Motor neuron (in vitro differentiated cells): ENCODE measurements around the gene OVCA2. TPM values are rescaled to one million over a fixed set of nuclear protein-coding genes. Genes with fewer than 3 reads are reported as not detected.

ENCODE experiments used
- ATAC-seq, 8 experiments: fragments of 200-7000 bp; cut with Tn5 transposase; replicated peaks in 6 of 8; 2 replicates each; pipeline ENCODE4 v1.8.0; 2021; ENCODE audit warnings: mild to moderate bottlenecking in 8 of 8, moderate library complexity in 8 of 8
- H3K27ac ChIP-seq, 2 donors: fragments of 250-450 bp; sonication (Bioruptor Pico); 2 replicates each; pipeline ENCODE4 v1.9.0; 2021; ENCODE audit warnings: antibody characterized with exemption in 2 of 2, mild to moderate bottlenecking in 2 of 2, moderate library complexity in 1 of 2
- H3K4me1 ChIP-seq, 2 donors: fragments of 250-450 bp; sonication (Bioruptor Pico); replicated peaks in 1 of 2; 2 replicates each; pipeline ENCODE4 v1.6.1; 2021; ENCODE audit warnings: antibody characterized with exemption in 2 of 2, mild to moderate bottlenecking in 2 of 2, moderate library complexity in 1 of 2
- H3K4me3 ChIP-seq, 5 donors: fragments of 250-450 bp; sonication (Bioruptor Pico); 2 replicates each; pipeline ENCODE4 v1.9.0; 2021; ENCODE audit warnings: antibody characterized with exemption in 5 of 5, mild to moderate bottlenecking in 5 of 5, moderate library complexity in 4 of 5
- WGBS, 10 experiments: fragments of 450-650 bp; shearing (Covaris generic); methylation state at CpG; one replicate each; pipeline ENCODE4 v1.0.0; 2022; 5-methylcytosine and 5-hydroxymethylcytosine counted together
- in situ Hi-C, 9 experiments: fragments of 400-800 bp; cut with MboI; loops; one replicate each; pipeline ENCODE4 v1.15.0; 2021; ENCODE audit warnings: low sequenced_read_pairs in 9 of 9, low pct_unique_long_range_greater_than_20kb in 2 of 9; ENCODE audit not compliant: unreplicated experiment in 9 of 9
- total RNA-seq, 8 experiments: library from RNA; unstranded; fragments of 300-600 nt; gene quantifications; 2 replicates each; pipeline versions ENCODE4 v1.2.3 to v1.2.4, GENCODE V29; 2022

The OVCA2 gene
- total RNA-seq, 8 experiments from 2014 or later, result 10.1 to 28.5 (median 20.2) TPM

GRCh38 chr17:2077040-2077439, 35.2 kb downstream of the OVCA2 start:
- WGBS, 10 experiments, result 0 to 100% (median 93%) methylated on average over 1 to 3 of the region's 8 CpGs; no CpG with 5 or more reads in 4 of the 10 experiments
- H3K4me3 ChIP-seq, result no peak overlapping the region
- H3K4me1 ChIP-seq, result peaks cover 0 to 6% of the 10 kb centered on the region in 2 donors
- in situ Hi-C loops, result loop anchor here in 1 of 9 experiments (25.0 kb wide), 1 partner anchor 160 kb away; no protein-coding TSS in a partner anchor
- no peak overlapping the region for H3K27ac ChIP-seq
- no peak for ATAC-seq

DNA sequence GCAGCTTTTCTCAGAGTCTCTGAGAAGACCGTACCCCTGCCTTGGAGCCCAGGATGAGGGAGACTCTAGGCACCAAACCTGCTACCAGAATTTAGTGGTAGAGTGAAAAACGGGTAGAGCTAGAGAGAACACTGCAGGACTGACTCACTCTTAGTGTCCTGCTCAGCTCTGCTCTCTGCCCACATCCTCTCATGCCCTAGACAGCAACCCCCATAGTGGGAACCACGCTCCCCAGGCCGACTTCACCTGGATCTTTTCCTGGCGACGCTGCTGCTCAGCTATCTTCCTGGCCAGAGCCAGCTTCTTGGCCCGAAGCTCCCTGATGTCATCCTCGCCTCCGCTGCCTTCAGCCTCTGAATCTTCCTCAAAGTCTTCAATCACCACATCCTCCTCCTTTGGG, 39.7 kb downstream of the OVCA2 start:
- no peak for ATAC-seq
- WGBS, 10 experiments, result 17 to 100% (median 80%) methylated on average over 1 to 7 of the region's 9 CpGs; no CpG with 5 or more reads in 3 of the 10 experiments
- H3K4me3 ChIP-seq, result no peak overlapping the region
- in situ Hi-C loops, result loop anchor here in 1 of 9 experiments (25.0 kb wide), 1 partner anchor 156 kb away; no protein-coding TSS in a partner anchor
- H3K4me1 ChIP-seq, result peaks cover 15 to 19% of the 10 kb centered on the region in 2 donors
- H3K27ac ChIP-seq, result no peak overlapping the region

DNA sequence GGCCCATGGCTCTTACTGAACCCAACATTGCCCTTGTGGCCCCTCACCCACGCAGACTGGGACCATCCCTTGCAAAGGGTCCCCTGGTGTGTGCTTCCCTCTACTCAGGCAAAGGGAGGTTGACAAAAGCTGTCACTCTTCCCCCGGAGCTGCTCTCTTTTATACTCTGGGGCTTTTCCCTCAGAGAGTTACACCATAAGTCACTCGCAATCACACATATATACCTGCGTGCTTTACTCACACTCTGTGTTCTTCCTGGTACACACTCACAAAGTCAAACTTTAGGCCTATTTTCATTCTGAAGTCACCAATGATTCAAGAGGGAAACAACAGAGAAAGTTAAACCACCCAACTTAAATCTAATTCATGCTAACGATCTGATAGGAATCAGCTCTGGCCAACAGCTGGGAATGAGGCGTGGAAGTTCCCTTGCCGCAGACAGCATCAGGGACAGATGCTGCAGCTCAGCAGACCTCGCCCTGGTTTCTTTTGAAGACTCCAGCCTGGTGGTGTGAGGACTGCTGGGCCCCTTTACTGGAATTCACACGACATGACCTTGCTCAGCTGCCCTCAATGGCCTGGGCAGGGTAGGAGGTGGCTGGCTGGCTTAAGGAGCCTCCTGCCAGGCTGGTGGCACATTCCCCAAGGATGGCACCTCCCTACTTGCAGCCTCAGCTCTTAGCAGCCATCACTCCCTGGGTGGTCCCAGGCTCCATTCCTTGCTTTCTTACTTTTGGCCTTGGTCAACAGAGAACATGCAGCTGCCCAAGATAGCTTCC, 40.4 kb downstream of the OVCA2 start:
- ATAC-seq, result peak in 3 of 8 experiments; percentile 5 to 47 (median 45)
- H3K27ac ChIP-seq, result no peak overlapping the region
- H3K4me3 ChIP-seq, result no peak overlapping the region
- 7 to 100% (median 83%) methylated on average over 1 to 5 of the region's 9 CpGs; no CpG with 5 or more reads in 2 of the 10 experiments for WGBS, 10 experiments
- in situ Hi-C loops, result loop anchor here in 1 of 9 experiments (25.0 kb wide), 1 partner anchor 155 kb away; no protein-coding TSS in a partner anchor
- peaks cover 18 to 19% of the 10 kb centered on the region in 2 donors for H3K4me1 ChIP-seq

DNA sequence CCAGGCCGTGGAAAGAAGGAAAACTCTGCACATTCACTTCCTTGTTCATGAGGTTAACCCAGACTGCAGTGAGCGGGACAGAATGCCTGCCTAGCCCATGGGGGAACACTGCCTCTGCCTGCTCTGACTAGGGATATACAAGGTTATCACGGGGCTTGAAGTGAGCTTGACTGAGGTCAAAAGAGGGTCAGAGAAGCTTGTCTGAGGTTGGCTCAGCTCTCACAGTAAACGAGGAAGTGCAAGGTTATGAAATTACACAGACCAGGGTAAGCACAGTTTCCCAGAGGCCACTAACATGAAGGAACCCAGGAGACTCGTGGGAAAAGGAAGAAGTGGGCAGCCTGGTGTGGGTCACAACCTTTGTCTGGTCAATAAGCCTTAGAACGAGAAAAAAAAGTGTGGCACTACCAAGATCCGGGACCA, 41.8 kb downstream of the OVCA2 start:
- WGBS, 10 experiments, result 33 to 100% (median 70%) methylated on average over 1 to 5 of the region's 7 CpGs; no CpG with 5 or more reads in 2 of the 10 experiments
- peaks cover 23 to 30% of the 10 kb centered on the region in 2 donors for H3K4me1 ChIP-seq
- in situ Hi-C loops, result loop anchor here in 1 of 9 experiments (25.0 kb wide), 1 partner anchor 154 kb away; no protein-coding TSS in a partner anchor
- H3K4me3 ChIP-seq, result no peak overlapping the region
- H3K27ac ChIP-seq, result no peak overlapping the region
- no peak for ATAC-seq

GRCh38 chr17:2084036-2084765, 42.4 kb downstream of the OVCA2 start:
- peak; percentile 60 to 80 (median 72) for ATAC-seq
- in situ Hi-C loops, result loop anchor here in 1 of 9 experiments (25.0 kb wide), 1 partner anchor 153 kb away; no protein-coding TSS in a partner anchor
- WGBS, 10 experiments, result 0 to 100% (median 75%) methylated on average over 1 to 8 of the region's 8 CpGs; no CpG with 5 or more reads in 3 of the 10 experiments
- no peak overlapping the region for H3K4me3 ChIP-seq
- H3K27ac ChIP-seq, result peak overlapping the region in 1 of 2 donors; percentile 70
- peaks cover 23 to 36% of the 10 kb centered on the region in 2 donors for H3K4me1 ChIP-seq

GRCh38 chr17:2084766-2085647, 43.2 kb downstream of the OVCA2 start:
- in situ Hi-C loops, result loop anchor here in 1 of 9 experiments (25.0 kb wide), 1 partner anchor 152 kb away; no protein-coding TSS in a partner anchor
- Histone ChIP-seq H3K27ac (peak overlapping the region in 1 of 2 donors; percentile 70), H3K4me1 (peaks cover 28 to 39% of the 10 kb centered on the region in 2 donors), H3K4me3 (no peak overlapping the region)
- 20 to 100% (median 67%) methylated on average over 1 to 4 of the region's 13 CpGs; no CpG with 5 or more reads in 5 of the 10 experiments for WGBS, 10 experiments
- peak; percentile 15 to 72 (median 53) for ATAC-seq

DNA sequence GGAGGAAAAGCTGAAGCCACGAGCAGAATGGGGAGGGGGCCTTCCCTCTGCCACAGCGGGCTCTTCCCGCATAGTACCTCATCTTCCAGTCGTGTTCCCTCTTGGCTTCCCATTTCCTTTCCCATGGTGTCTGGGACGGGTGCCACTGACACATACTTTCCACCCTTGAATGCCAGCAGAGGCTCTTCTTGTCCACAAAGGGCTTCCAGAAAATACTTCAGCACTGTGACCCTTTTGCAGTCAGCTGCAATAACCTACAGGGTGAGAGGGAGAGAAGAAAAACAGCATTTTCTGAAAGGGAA, 43.8 kb downstream of the OVCA2 start:
- 0 to 100% (median 37%) methylated on average over 1 to 3 of the region's 5 CpGs; no CpG with 5 or more reads in 5 of the 10 experiments for WGBS, 10 experiments
- Histone ChIP-seq H3K4me1 (peaks cover 28 to 39% of the 10 kb centered on the region in 2 donors), H3K27ac (peak overlapping the region in 1 of 2 donors; percentile 46), H3K4me3 (no peak overlapping the region)
- ATAC-seq, result no peak
- in situ Hi-C loops, result loop anchor here in 1 of 9 experiments (25.0 kb wide), 1 partner anchor 152 kb away; no protein-coding TSS in a partner anchor

DNA sequence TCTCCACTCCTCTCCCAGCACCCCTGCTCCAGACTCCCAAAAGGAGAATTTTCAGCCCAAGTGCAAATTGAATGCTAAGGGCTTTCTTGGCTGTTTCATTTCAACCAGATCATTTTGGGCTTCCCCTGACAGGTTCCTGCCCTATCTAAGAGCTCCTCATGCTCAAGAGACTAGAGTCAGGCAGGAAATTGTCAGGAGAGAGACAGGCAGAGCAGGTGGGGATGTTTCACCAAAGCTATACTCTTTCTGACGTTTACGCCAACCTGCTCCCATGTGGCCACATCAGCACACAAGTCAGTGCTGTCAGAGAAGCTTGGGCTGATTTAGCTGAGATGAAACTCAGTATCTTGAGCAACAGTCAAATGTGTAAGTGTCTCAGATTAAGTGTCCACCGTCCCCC, 44.5 kb downstream of the OVCA2 start:
- Histone ChIP-seq H3K4me3 (no peak overlapping the region), H3K4me1 (peaks cover 28 to 39% of the 10 kb centered on the region in 2 donors), H3K27ac (no peak overlapping the region)
- WGBS, 10 experiments, result 74 to 94% methylated on average over 2 of the region's 3 CpGs; no CpG with 5 or more reads in 8 of the 10 experiments
- no peak for ATAC-seq
- in situ Hi-C loops, result loop anchor here in 1 of 9 experiments (25.0 kb wide), 1 partner anchor 151 kb away; no protein-coding TSS in a partner anchor

GRCh38 chr17:2087597-2088211, 45.9 kb downstream of the OVCA2 start:
- in situ Hi-C loops, result loop anchor here in 1 of 9 experiments (25.0 kb wide), 1 partner anchor 150 kb away; no protein-coding TSS in a partner anchor
- H3K27ac ChIP-seq, result no peak overlapping the region
- 37 to 100% (median 76%) methylated on average over 1 to 4 of the region's 10 CpGs; no CpG with 5 or more reads in 4 of the 10 experiments for WGBS, 10 experiments
- no peak overlapping the region for H3K4me3 ChIP-seq
- H3K4me1 ChIP-seq, result peaks cover 28 to 39% of the 10 kb centered on the region in 2 donors
- peak in 1 of 8 experiments; percentile 18 for ATAC-seq

DNA sequence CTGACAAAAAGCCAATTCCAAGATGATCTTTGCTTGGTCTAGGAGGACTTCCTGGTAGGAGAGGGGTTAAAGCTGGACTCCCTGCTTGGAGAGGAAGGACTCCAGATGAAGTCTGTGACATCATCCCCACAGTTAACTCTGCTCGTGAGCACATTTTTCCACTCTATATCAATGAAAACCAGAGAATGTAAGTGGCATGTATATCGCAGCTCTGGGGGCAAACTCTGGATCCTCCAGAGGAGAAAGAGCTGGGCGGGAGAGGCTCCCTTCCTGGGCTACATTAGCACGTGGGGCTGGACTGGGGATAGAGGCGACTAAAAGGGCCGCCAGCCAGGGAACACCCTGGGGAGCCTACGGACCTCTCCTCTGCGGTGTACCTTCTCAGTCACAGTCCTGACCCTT, 47.2 kb downstream of the OVCA2 start:
- Histone ChIP-seq H3K27ac (peak overlapping the region in 1 of 2 donors; percentile 5), H3K4me1 (peaks cover 27 to 39% of the 10 kb centered on the region in 2 donors), H3K4me3 (no peak overlapping the region)
- in situ Hi-C loops, result loop anchor here in 1 of 9 experiments (25.0 kb wide), 1 partner anchor 148 kb away; no protein-coding TSS in a partner anchor
- ATAC-seq, result peak in 5 of 8 experiments; percentile 2 to 18 (median 7)
- 18 to 84% (median 63%) methylated on average over 1 to 4 of the region's 8 CpGs; no CpG with 5 or more reads in 4 of the 10 experiments for WGBS, 10 experiments

GRCh38 chr17:2090210-2090641, 48.4 kb downstream of the OVCA2 start:
- no peak for ATAC-seq
- WGBS, 10 experiments, result 50 to 100% (median 70%) methylated on average over 1 to 4 of the region's 9 CpGs; no CpG with 5 or more reads in 4 of the 10 experiments
- no peak overlapping the region for H3K4me3 ChIP-seq
- in situ Hi-C loops, result loop anchor here in 1 of 9 experiments (25.0 kb wide), 1 partner anchor 147 kb away; no protein-coding TSS in a partner anchor
- H3K4me1 ChIP-seq, result peaks cover 16 to 31% of the 10 kb centered on the region in 2 donors
- H3K27ac ChIP-seq, result no peak overlapping the region
